ENCODE results near the gene UBA1.

The UBA1 gene

GRCh38 chrX:47228550-47229270 lies 35.1 kb downstream of the UBA1 start:
- no peak for DNase-seq (ENCODE audit: low read depth)

DNA sequence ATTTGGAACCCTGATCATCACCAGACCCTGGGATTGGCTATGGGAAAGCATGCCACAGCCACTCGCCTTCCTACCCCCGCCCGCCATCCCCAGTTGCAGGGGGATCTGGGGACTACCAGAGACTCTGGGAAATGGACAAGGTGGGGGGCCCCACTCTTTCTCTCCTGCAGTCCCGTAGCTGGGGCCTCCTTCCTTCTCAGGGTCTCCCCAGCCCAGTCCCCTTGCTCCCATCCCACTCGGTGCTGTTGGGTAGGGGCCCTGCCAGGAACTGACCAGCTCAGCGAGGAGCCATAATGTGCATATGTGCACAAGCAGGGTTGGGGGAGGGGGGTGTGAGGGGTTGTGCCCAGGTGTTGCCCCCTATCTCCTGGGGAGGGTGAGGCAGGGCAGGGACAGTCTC lies 35.8 kb downstream of the UBA1 start:
- no peak for DNase-seq (ENCODE audit: low read depth)
- H3K4me3 ChIP-seq (ENCODE audit: low read depth, low read length): no peak overlapping the region
- TF ChIP-seq, protein P1, sequence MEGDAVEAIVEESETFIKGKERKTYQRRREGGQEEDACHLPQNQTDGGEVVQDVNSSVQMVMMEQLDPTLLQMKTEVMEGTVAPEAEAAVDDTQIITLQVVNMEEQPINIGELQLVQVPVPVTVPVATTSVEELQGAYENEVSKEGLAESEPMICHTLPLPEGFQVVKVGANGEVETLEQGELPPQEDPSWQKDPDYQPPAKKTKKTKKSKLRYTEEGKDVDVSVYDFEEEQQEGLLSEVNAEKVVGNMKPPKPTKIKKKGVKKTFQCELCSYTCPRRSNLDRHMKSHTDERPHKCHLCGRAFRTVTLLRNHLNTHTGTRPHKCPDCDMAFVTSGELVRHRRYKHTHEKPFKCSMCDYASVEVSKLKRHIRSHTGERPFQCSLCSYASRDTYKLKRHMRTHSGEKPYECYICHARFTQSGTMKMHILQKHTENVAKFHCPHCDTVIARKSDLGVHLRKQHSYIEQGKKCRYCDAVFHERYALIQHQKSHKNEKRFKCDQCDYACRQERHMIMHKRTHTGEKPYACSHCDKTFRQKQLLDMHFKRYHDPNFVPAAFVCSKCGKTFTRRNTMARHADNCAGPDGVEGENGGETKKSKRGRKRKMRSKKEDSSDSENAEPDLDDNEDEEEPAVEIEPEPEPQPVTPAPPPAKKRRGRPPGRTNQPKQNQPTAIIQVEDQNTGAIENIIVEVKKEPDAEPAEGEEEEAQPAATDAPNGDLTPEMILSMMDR (IDR thresholded peaks at IDR 0.05; ENCODE audit: control insufficient read depth, extremely low read depth, insufficient read depth): no peak

More at GRCh38 chrX:47228550-47229270, 35.1 kb downstream of the UBA1 start:
- no peak overlapping the region for H3K4me3 ChIP-seq (ENCODE audit: low read depth, low read length)
- TF ChIP-seq, protein P1 (IDR thresholded peaks at IDR 0.05; ENCODE audit: control insufficient read depth, extremely low read depth, insufficient read depth): no peak

GRCh38 chrX:47230136-47230868 lies 36.7 kb downstream of the UBA1 start:
- DNase-seq (ENCODE audit: low read depth): no peak
- no peak overlapping the region for H3K4me3 ChIP-seq (ENCODE audit: low read depth, low read length)
- TF ChIP-seq, protein P1 (IDR thresholded peaks at IDR 0.05; ENCODE audit: control insufficient read depth, extremely low read depth, insufficient read depth): no peak

DNA sequence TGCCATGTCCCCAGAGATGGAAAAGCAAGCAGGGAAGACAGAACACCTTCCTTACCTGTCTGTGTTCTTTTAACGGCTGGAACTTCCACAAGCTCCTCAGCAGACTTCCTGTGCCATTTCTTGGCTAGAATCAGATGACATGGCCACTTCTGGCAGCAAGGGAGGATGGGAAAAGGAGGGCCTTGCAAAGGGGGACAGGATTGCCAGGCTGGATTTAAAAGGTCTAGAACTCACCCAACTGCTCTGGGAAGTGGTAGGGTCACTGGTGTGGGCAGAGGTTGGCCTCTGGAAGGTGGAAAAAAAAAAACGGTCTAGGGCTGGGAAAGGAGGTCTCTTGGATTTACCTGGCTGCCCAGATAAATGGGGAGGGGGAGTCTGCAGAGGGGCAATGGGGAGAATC lies 37.5 kb downstream of the UBA1 start:
- DNase-seq (ENCODE audit: low read depth): no peak
- no peak overlapping the region for H3K4me3 ChIP-seq (ENCODE audit: low read depth, low read length)
- TF ChIP-seq, protein P1 (IDR thresholded peaks at IDR 0.05; ENCODE audit: control insufficient read depth, extremely low read depth, insufficient read depth): no peak

GRCh38 chrX:47232197-47232802 lies 38.7 kb downstream of the UBA1 start:
- no peak for DNase-seq (ENCODE audit: low read depth)
- peak overlapping the region; percentile 67 for H3K4me3 ChIP-seq (ENCODE audit: low read depth, low read length)
- TF ChIP-seq, protein P1 (IDR thresholded peaks at IDR 0.05; ENCODE audit: control insufficient read depth, extremely low read depth, insufficient read depth): no peak

DNA sequence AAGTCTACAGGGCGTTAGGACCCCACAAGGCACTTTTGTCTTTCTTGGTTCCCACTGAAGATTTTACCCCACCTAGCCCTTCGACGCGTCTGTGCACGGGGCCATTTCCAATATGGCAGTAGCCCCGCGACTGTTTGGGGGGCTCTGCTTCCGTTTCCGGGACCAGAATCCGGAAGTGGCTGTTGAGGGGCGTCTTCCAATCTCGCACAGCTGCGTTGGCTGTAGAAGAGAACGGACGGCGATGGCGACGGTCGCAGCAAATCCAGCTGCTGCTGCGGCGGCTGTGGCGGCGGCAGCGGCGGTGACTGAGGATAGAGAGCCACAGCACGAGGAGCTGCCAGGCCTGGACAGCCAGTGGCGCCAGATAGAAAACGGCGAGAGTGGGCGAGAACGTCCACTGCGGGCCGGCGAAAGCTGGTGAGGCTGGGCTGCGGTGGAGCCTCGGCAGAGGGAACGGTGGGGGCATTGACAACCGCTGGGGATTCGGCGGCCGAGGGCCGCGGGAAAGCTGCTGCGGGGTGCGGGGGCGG lies 39.2 kb downstream of the UBA1 start, which contains the start of gene USP11:
USP11 (plus strand) TSS at position 207 of the 530 bp plus-strand sequence; CDS start at position 242, 35 bp downstream.
- TF ChIP-seq, protein P1 (IDR thresholded peaks at IDR 0.05; ENCODE audit: control insufficient read depth, extremely low read depth, insufficient read depth): no peak
- peak within 1 kb of the TSS; percentile 67 for H3K4me3 ChIP-seq (ENCODE audit: low read depth, low read length)
- no peak for DNase-seq (ENCODE audit: low read depth)
